Measurements from ENCODE around the gene TWIST2. TPM values are rescaled to one million over a fixed set of nuclear protein-coding genes. Genes with fewer than 3 reads are reported as not detected.

TWIST2 gene
- total RNA-seq, 2 experiments from 2014 or later: not detected

DNA sequence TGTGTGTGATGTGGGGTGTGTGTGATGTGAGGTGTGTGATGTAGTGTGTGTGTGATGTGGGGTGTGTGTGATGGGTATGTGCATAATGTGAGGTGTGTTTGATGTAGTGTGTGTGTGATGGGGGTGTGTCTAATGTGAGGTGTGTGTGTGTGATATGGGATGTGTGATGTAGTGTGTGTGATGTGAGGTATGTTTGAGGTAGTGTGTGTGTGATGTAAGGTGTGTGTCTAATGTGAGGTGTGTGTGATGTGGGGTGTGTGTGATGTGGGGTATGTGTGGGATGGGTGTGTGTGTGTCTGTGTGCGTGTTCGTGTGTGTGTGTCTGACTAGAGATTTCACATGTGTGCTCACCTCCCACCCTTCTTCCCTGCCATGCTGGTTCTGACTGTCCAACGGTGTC, 56.3 kb downstream of the TWIST2 start:
- no peaks in the 10 kb centered on the region for H3K9me3 Mint-ChIP-seq
- TF ChIP-seq, protein P1, sequence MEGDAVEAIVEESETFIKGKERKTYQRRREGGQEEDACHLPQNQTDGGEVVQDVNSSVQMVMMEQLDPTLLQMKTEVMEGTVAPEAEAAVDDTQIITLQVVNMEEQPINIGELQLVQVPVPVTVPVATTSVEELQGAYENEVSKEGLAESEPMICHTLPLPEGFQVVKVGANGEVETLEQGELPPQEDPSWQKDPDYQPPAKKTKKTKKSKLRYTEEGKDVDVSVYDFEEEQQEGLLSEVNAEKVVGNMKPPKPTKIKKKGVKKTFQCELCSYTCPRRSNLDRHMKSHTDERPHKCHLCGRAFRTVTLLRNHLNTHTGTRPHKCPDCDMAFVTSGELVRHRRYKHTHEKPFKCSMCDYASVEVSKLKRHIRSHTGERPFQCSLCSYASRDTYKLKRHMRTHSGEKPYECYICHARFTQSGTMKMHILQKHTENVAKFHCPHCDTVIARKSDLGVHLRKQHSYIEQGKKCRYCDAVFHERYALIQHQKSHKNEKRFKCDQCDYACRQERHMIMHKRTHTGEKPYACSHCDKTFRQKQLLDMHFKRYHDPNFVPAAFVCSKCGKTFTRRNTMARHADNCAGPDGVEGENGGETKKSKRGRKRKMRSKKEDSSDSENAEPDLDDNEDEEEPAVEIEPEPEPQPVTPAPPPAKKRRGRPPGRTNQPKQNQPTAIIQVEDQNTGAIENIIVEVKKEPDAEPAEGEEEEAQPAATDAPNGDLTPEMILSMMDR (IDR thresholded peaks at IDR 0.05): no peak
- H3K4me1 Mint-ChIP-seq (ENCODE audit: low read depth): no peaks in the 10 kb centered on the region
- no peak overlapping the region for H3K4me3 Mint-ChIP-seq
- no peak for ATAC-seq (ENCODE audit: poor library complexity)
- no peak overlapping the region for H3K27ac ChIP-seq (ENCODE audit: low read depth in 1 of 2, low read length in 2 of 2)
- intact Hi-C loops (cut with DNase I, micrococcal nuclease): no loop called here
- DNase-seq: no peak
- CTCF ChIA-PET: no interaction called here
- H3K4me1 ChIP-seq (ENCODE audit: insufficient read depth, low read length): no peaks in the 10 kb centered on the region
- H3K27me3 Mint-ChIP-seq: peaks cover 10% of the 10 kb centered on the region
- no peaks in the 10 kb centered on the region for H3K36me3 ChIP-seq (ENCODE audit: insufficient read depth, low read length)
- H3K4me3 ChIP-seq (ENCODE audit: low read length): no peak overlapping the region
- POLR2A ChIA-PET: no interaction called here
- H3K36me3 Mint-ChIP-seq (ENCODE audit: low read depth): no peaks in the 10 kb centered on the region
- no peak overlapping the region for H3K27ac Mint-ChIP-seq
- peaks cover 0 to 21% of the 10 kb centered on the region in 2 experiments for H3K9me3 ChIP-seq (ENCODE audit: control insufficient read depth in 1 of 2, insufficient read depth in 1 of 2, low read length in 2 of 2)
- no peaks in the 10 kb centered on the region for H3K27me3 ChIP-seq (ENCODE audit: control insufficient read depth in 1 of 2, insufficient read depth in 2 of 2, low read length in 2 of 2)

DNA sequence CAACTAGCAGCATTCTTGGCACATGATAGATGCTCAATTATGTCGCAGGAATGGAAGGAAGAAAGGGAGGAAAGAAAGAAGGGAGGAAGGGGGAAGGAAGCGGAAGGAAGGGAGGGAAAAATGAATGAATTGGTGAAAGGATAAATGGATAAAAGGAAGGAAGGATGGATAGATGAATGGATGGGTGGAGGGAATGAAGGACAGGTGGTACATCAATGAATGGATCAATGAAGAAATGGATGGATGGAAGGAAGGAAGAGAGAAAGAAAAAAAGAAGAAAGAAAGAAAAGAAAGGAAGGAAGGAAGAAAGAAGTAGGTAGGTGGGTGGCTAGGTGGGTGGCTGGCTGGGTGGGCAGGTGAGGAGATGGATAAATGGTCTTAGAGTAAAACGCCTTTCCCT, 56.8 kb downstream of the TWIST2 start:
- Mint-ChIP-seq H3K4me3 (no peak overlapping the region), H3K4me1 (ENCODE audit: low read depth) (no peaks in the 10 kb centered on the region), H3K27me3 (peaks cover 9% of the 10 kb centered on the region), H3K9me3 (no peaks in the 10 kb centered on the region), H3K36me3 (ENCODE audit: low read depth) (no peaks in the 10 kb centered on the region), H3K27ac (no peak overlapping the region)
- ChIA-PET POLR2A (no interaction called here), CTCF (no interaction called here)
- TF ChIP-seq, protein P1 (IDR thresholded peaks at IDR 0.05): no peak
- Histone ChIP-seq H3K27me3 (ENCODE audit: control insufficient read depth in 1 of 2, insufficient read depth in 2 of 2, low read length in 2 of 2) (no peaks in the 10 kb centered on the region), H3K36me3 (ENCODE audit: insufficient read depth, low read length) (no peaks in the 10 kb centered on the region), H3K9me3 (ENCODE audit: control insufficient read depth in 1 of 2, insufficient read depth in 1 of 2, low read length in 2 of 2) (peaks cover 0 to 26% of the 10 kb centered on the region in 2 experiments), H3K27ac (ENCODE audit: low read depth in 1 of 2, low read length in 2 of 2) (no peak overlapping the region), H3K4me1 (ENCODE audit: insufficient read depth, low read length) (no peaks in the 10 kb centered on the region), H3K4me3 (ENCODE audit: low read length) (no peak overlapping the region)
- no peak for DNase-seq
- intact Hi-C loops (cut with DNase I, micrococcal nuclease): no loop called here
- ATAC-seq (ENCODE audit: poor library complexity): no peak

DNA sequence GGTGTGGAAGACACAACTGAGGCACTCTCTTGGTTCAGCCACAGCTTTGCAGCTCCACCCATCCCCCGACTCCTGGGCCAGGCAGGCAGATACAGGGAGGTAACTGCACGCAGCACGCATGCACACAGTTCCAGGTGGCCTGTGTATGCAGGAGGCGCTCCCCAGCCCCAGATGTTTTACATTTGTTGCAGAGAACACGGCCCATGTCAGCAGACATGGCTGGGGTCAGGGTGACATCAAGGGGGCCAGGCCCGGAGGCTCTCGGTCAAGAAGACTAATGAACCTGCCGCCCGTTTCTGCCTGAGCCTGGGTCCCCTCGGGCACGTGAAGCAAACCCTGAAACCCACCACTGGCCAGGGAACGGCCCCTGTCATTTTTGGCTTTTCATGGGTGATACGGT, 57.3 kb downstream of the TWIST2 start:
- Mint-ChIP-seq H3K27ac (no peak overlapping the region), H3K4me1 (ENCODE audit: low read depth) (no peaks in the 10 kb centered on the region), H3K9me3 (no peaks in the 10 kb centered on the region), H3K36me3 (ENCODE audit: low read depth) (no peaks in the 10 kb centered on the region), H3K27me3 (peaks cover 5% of the 10 kb centered on the region), H3K4me3 (no peak overlapping the region)
- Histone ChIP-seq H3K36me3 (ENCODE audit: insufficient read depth, low read length) (no peaks in the 10 kb centered on the region), H3K4me3 (ENCODE audit: low read length) (no peak overlapping the region), H3K4me1 (ENCODE audit: insufficient read depth, low read length) (no peaks in the 10 kb centered on the region), H3K27me3 (ENCODE audit: control insufficient read depth in 1 of 2, insufficient read depth in 2 of 2, low read length in 2 of 2) (no peaks in the 10 kb centered on the region), H3K9me3 (ENCODE audit: control insufficient read depth in 1 of 2, insufficient read depth in 1 of 2, low read length in 2 of 2) (peaks cover 0 to 27% of the 10 kb centered on the region in 2 experiments), H3K27ac (ENCODE audit: low read depth in 1 of 2, low read length in 2 of 2) (no peak overlapping the region)
- POLR2A ChIA-PET: no interaction called here
- TF ChIP-seq, protein P1 (IDR thresholded peaks at IDR 0.05): no peak
- no peak for ATAC-seq (ENCODE audit: poor library complexity)
- DNase-seq: no peak
- intact Hi-C loops (cut with DNase I, micrococcal nuclease): no loop called here
- CTCF ChIA-PET: no interaction called here
